Body of pancreas (tissue), 4 donors: ENCODE results near the gene PPEF1. TPM values are rescaled to one million over a fixed set of nuclear protein-coding genes. Genes with fewer than 3 reads are reported as not detected.
"Not testable (repeated sequence)": the region's sequence is repeated elsewhere in the genome, so short reads cannot be mapped to it uniquely, and the experiment has no call there.

Experiments used
- ATAC-seq: fragments of 150-250 bp; one replicate; pipeline ENCODE4 v1.9.1; 2016
- DNase-seq, 4 donors: peaks; one replicate each; pipeline ENCODE4 v3.0.0-alpha.2; 2019
- H3K27ac ChIP-seq, 4 donors: fragments of 200-600 bp; sonication (generic); 1 replicate in 3 of 4; 2 replicates in 1 of 4; pipeline versions ENCODE4 v1.5.1 to v1.6.1; 2016 to 2019; ENCODE audit warnings: mild to moderate bottlenecking in 1 of 4, mixed read lengths in 1 of 4, moderate library complexity in 1 of 4
- H3K27me3 ChIP-seq, 2 donors: fragments of 200-600 bp; sonication (generic); one replicate each; pipeline ENCODE4 v1.6.0; 2016; ENCODE audit warnings: mild to moderate bottlenecking in 1 of 2
- H3K36me3 ChIP-seq, 2 donors: fragments of 200-600 bp; sonication (generic); replicated peaks in 1 of 2; 2 replicates each; pipeline ENCODE4 v1.5.1; 2016; ENCODE audit warnings: low read depth in 2 of 2; ENCODE audit not compliant: insufficient read depth in 1 of 2
- H3K4me1 ChIP-seq: fragments of 200-600 bp; sonication (generic); one replicate; pipeline ENCODE4 v1.6.0; 2016
- H3K4me3 ChIP-seq, 2 donors: fragments of 200-600 bp; sonication (generic); 1 replicate in 1 of 2; 2 replicates in 1 of 2; pipeline ENCODE4 v1.5.1; 2016 to 2019
- H3K9me3 ChIP-seq, 3 donors: fragments of 200-600 bp; sonication (generic); 1 replicate in 2 of 3; 2 replicates in 1 of 3; pipeline ENCODE4 v1.5.1; 2016
- POLR2A ChIP-seq, 3 donors: fragments of 450-650 bp; IDR thresholded peaks; one replicate each; pipeline ENCODE4 v1.6.1; 2016; ENCODE audit warnings: antibody characterized with exemption in 3 of 3, mild to moderate bottlenecking in 2 of 3
- WGBS, 2 donors: methylation state at CpG; one replicate each; pipeline ENCODE4 v1.1.5; 2017; 5-methylcytosine and 5-hydroxymethylcytosine counted together
- intact Hi-C: fragments of 100-400 bp; cut with DNase I; formaldehyde crosslinking; loops from one replicate; pipeline ENCODE4 v1.15.1; 2023
- total RNA-seq, 2 donors: library from RNA; depleted of rRNA; stranded (reverse); fragments of >200 nt; gene quantifications; one replicate each; pipeline ENCODE4 v1.1.0, GENCODE V29; 2016
- TF ChIP-seq, protein P1 (sequence below), 7 experiments: fragments of 450-650 bp in 4 of 7; fragments of 200-600 bp in 3 of 7; sonication (generic) in 3 of 7; IDR thresholded peaks; one replicate each; pipeline ENCODE4 v1.5.1; 2016 to 2019; ENCODE audit warnings: antibody characterized with exemption in 7 of 7

PPEF1 gene
- total RNA-seq, 2 donors from 2014 or later = 0.78 TPM; not detected in 1

DNA sequence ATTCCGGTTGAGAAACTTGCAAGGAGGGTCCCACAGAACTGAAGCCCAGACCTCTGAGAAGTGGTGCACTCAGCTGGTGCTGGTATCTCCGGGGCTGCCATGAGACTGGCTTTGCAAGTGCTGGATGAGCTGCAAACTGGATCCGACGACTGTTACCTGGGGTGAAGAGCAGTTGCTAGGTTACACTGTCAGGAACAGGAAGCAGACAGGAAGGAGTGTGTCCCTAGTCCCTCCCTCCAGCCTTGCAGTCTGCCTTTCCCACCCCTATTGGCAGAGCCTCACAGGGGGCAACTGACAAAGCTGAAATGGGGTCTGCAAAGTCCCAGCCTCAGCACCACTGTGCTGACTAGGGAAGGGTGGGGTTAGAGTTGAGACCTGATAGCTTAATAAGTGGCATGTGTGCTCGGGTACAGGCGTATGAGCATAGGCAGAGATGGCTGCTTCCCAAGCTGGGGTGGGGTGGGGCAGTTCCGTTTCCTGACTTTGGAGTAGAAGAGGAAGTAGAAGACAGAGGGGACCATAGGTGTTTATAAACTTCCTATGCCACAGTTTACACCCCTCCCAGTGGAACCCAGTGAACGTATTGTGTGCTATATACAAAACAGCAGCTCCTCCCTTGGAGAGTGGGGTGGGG, 18.0 kb downstream of the PPEF1 start:
- ATAC-seq (no peak), DNase-seq (no peak)
- WGBS, 2 donors = 62 to 74% methylated on average over 8 of the region's 8 CpGs
- Histone ChIP-seq H3K27me3 (no peaks in the 10 kb centered on the region), H3K36me3 (no peaks in the 10 kb centered on the region), H3K4me1 (no peaks in the 10 kb centered on the region), H3K27ac (no peak overlapping the region), H3K9me3 (no peaks in the 10 kb centered on the region), H3K4me3 (no peak overlapping the region)
- intact Hi-C loops = no loop called here
- TF ChIP-seq, protein P1, sequence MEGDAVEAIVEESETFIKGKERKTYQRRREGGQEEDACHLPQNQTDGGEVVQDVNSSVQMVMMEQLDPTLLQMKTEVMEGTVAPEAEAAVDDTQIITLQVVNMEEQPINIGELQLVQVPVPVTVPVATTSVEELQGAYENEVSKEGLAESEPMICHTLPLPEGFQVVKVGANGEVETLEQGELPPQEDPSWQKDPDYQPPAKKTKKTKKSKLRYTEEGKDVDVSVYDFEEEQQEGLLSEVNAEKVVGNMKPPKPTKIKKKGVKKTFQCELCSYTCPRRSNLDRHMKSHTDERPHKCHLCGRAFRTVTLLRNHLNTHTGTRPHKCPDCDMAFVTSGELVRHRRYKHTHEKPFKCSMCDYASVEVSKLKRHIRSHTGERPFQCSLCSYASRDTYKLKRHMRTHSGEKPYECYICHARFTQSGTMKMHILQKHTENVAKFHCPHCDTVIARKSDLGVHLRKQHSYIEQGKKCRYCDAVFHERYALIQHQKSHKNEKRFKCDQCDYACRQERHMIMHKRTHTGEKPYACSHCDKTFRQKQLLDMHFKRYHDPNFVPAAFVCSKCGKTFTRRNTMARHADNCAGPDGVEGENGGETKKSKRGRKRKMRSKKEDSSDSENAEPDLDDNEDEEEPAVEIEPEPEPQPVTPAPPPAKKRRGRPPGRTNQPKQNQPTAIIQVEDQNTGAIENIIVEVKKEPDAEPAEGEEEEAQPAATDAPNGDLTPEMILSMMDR (IDR thresholded peaks at IDR 0.05) = no peak
- no peak for TF ChIP-seq POLR2A (IDR thresholded peaks at IDR 0.05)

DNA sequence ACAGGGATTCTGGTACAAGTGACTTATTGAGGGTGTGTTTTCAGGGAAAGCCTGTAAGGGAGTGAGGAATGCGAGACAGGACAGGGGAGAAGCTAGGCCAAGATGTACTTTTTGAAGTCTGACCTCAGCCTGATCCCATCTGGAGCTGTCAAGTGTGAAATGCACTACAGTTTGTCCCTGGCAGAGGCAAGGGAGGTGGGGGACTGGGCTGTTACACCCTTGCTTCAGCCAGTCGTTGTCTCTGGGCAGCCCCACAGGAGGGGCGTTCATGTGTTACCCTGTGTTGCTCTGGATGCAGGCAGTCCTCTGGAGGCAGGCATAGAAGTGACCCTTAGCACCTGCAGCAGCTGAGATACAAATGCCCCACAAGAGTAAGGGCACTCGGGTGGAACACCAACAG, 25.8 kb downstream of the PPEF1 start:
- ATAC-seq (no peak), DNase-seq (no peak)
- Histone ChIP-seq H3K4me1 (no peaks in the 10 kb centered on the region), H3K27me3 (no peaks in the 10 kb centered on the region), H3K36me3 (no peaks in the 10 kb centered on the region), H3K27ac (no peak overlapping the region), H3K9me3 (no peaks in the 10 kb centered on the region), H3K4me3 (no peak overlapping the region)
- WGBS, 2 donors = 61 to 69% methylated on average over 2 to 4 of the region's 4 CpGs
- TF ChIP-seq, protein P1 (IDR thresholded peaks at IDR 0.05) = no peak
- TF ChIP-seq POLR2A (IDR thresholded peaks at IDR 0.05) = no peak
- intact Hi-C loops = no loop called here

DNA sequence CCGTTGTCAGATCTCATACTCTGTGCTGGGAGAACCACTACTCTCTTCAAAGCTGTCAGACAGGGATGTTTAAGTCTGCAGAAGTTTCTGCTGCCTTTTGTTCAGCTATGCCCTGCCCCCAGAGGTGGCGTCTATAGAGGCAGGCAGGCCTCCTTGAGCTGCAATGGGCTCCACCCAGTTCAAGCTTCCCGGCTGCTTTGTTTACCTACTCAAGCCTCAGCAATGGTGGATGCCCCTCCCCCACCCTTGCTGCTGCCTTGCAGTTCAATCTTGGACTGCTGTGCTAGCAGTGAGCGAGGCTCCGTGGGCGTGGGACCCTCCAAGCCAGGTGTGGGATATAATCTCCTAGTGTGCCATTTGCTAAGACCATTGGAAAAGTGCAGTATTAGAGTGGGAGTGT, 32.2 kb downstream of the PPEF1 start:
- H3K9me3 ChIP-seq, H3K36me3 ChIP-seq, H3K27ac ChIP-seq, DNase-seq, H3K4me3 ChIP-seq, H3K27me3 ChIP-seq, intact Hi-C loops, ATAC-seq, H3K4me1 ChIP-seq: not testable (repeated sequence)
- 83% methylated on average over 5 of the region's 6 CpGs; no CpG with 5 or more reads in 1 of the 2 donors for WGBS, 2 donors

DNA sequence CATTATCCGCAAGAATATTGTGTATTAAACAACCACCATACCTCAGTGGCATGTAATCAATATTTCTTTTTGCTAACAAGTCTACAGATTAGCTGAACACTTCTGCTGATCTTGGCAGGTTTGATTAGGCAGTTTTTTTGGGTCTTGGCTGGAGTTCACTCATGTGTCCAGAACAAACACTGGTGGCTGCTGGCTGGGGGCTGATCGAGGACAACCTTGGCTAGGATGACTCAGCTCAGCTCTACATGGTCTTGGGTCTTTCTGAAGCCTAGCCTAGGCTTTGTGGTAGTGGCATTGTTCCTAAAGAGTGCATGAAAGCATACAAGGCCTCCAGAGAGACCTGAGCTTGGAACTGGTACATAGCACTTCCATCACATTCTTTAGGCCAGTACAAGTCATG, 41.1 kb downstream of the PPEF1 start:
- peak; percentile 59 for ATAC-seq
- no peak overlapping the region for H3K27ac ChIP-seq
- 20 to 28% methylated on average over 2 of the region's 2 CpGs for WGBS, 2 donors

DNA sequence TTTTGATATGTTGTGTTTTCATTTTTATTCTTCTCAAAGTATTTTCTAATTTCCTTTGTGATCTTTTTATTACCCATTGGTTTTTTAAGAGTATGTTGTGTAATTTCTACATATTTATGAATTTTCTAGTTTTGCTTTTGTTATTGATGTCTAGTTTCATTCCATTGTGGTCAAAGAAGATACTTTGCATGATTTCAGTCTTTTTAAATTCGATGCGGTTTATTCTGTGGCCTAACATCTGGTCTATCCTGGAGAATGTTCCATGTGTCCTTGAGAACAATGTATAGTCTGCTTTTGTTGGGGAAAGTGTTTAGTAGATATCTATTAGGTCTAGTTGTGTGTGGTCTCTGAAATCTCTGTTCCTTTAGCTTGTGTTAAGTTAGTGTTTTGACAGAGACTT, 46.2 kb downstream of the PPEF1 start:
- no peak overlapping the region for H3K27ac ChIP-seq
- intact Hi-C loops = no loop called here
- no peak for ATAC-seq

More for the DNA sequence above, 41.1 kb downstream of the PPEF1 start:
- Histone ChIP-seq H3K27me3 (no peaks in the 10 kb centered on the region), H3K4me1 (peaks cover 5% of the 10 kb centered on the region), H3K9me3 (no peaks in the 10 kb centered on the region), H3K36me3 (no peaks in the 10 kb centered on the region), H3K4me3 (no peak overlapping the region)
- DNase-seq = peak; percentile 18 to 37 (median 30)
- intact Hi-C loops = no loop called here
- TF ChIP-seq, protein P1 (IDR thresholded peaks at IDR 0.05) = no peak
- no peak for TF ChIP-seq POLR2A (IDR thresholded peaks at IDR 0.05)

More for the DNA sequence above, 46.2 kb downstream of the PPEF1 start:
- TF ChIP-seq POLR2A (IDR thresholded peaks at IDR 0.05) = no peak
- TF ChIP-seq, protein P1 (IDR thresholded peaks at IDR 0.05) = no peak
- no peak for DNase-seq
- Histone ChIP-seq H3K9me3 (no peaks in the 10 kb centered on the region), H3K4me1 (peaks cover under 1% of the 10 kb centered on the region), H3K27me3 (no peaks in the 10 kb centered on the region), H3K36me3 (no peaks in the 10 kb centered on the region), H3K4me3 (no peak overlapping the region)
- 74 to 86% methylated on average over 2 of the region's 2 CpGs for WGBS, 2 donors
